Stimulated activated CD4-positive, alpha-beta T cell treated with anti-CD3 and anti-CD28 coated beads, Interleukin-4, amount 100 ng/mL, for 48 hours (primary cell): ENCODE measurements around the gene CHSY1.
"Not testable (repeated sequence)": the region's sequence is repeated elsewhere in the genome, so short reads cannot be mapped to it uniquely, and the experiment has no call there.

Experiments used
- DNase-seq, 2 donors: peaks; one replicate each; pipeline ENCODE4 v3.0.0-alpha.2; 2020; ENCODE audit warnings: low read depth in 2 of 2

The CHSY1 gene

GRCh38 chr15:101244889-101245668, 6.8 kb downstream of the CHSY1 start:
- DNase-seq, result no peak

- no peak for DNase-seq
Measured at GRCh38 chr15:101244036-101244781, 7.6 kb downstream of the CHSY1 start.

GRCh38 chr15:101243420-101243819, 8.4 kb downstream of the CHSY1 start:
- no peak for DNase-seq

GRCh38 chr15:101242999-101243336, 8.9 kb downstream of the CHSY1 start:
- DNase-seq, result no peak

DNA sequence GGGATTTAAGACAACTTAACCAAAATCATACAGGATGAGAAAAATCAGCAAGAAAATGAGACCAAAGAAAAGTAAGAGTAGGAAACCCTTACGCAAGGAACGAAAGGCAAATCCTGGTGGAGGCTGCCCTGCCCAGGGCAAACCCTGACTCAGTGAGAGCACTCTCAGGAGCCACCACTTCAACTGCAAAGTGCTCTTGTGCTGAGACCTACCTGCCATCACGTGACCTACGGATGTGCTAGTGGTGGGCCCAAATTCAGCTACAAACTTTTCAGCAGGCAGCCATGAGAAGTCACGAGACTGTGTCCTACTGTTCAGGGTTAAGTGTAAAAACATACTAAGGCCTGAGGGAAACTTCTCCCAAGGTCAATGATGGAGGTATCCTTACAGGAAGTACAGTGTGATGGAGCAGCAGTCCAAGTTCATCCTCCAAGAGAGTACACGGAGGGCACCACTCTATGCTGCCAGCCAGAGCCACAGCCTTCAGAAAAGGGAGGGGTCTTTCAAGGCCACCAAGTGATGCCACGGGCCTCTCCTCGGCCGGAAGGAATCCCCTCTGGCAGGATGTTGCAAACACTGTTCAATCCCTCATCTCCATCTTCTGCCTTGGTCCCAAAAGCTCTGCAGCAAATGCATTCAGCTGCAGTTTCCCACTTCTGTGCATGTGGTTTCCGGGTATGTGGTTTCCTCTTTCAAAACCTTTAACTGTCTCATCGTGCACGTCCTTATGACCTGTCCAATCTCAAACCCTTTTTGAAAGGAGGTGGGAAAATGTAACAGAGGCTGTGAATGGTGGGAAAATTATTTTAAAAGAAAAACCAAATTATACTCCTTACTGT, 9.5 kb downstream of the CHSY1 start:
- DNase-seq, result no peak

DNA sequence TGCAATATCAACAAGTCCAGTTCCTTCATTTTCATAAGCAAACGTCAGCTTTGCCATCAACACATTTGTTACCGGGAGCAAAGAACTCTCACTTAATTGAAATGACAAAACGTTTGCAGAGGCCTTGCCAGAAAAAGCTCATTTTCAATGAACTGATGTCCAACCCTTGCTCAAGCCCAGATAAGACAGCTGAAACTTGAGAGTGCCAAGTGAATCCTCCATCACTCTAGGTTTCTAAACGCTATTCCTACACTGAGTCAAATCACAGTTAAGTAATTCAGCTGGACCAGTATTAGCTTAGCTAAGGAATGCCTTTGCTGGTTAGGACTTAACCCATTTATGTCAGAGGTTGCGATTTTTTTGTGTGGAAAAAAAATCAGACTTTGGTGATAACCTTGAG, 11.5 kb downstream of the CHSY1 start:
- no peak for DNase-seq

GRCh38 chr15:101239724-101240136, 12.1 kb downstream of the CHSY1 start:
- no peak for DNase-seq

GRCh38 chr15:101237251-101237650, 14.6 kb downstream of the CHSY1 start:
- no peak for DNase-seq

- DNase-seq, result no peak
Measured at GRCh38 chr15:101233651-101234280, 18.1 kb downstream of the CHSY1 start.

DNA sequence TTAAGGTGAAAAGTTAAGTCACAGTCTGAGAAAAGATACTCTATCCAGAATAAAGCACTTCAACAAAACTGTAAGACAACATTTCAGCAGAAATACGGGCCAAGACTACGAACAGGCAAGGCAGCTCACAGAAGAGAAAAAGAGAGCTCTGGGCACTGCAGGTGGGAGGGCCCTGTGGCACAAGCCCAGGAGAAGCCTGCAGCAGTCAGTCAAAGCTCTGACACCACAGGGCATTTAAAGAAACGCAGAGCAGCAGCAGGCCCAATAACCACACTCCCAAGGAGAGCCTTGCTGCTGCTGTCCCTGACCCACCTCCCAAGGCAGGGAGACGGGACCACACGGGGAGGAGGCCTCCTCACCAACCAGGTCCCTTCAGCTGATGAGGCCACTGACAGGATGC, 19.2 kb downstream of the CHSY1 start:
- DNase-seq, result no peak

DNA sequence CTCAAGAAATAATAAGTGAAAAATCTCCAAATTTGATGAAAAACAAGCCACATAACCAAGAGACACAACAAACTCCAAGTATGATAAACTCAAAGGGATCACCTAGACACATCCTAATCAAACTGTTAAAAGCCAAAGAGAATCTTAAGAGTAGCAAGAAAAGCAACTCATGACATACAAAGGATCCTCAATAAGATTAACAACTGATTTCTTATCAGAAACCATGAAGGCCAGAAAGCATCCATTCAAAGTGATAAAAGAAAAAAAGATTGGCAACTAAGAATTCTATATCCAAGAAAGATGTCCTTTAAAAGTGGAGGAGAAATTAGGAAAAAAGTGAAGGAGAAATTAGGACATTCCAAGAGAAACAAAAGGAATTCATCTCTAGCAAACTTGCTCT, 23.5 kb downstream of the CHSY1 start:
- no peak for DNase-seq

- DNase-seq, result no peak
Measured at GRCh38 chr15:101225658-101226057, 26.2 kb downstream of the CHSY1 start.

DNA sequence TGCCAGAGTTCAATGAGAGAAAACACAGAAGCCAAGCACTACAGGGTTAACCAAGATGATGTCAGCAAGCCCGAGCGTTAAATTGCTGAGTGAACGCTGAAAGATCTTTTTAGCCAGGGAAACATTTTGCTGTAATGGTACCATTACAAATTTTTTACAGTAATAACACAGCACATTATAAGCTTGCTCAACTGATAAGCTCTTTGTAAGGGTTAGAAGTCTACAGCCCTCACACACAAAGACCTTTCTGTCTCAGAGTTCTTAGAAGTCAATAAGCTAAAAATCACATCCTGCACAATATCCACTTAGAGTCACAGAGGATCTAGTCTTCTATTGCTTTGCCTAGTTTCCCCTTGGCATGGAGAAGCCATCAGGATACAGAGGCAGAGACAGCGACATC, 29.9 kb downstream of the CHSY1 start:
- no peak for DNase-seq

GRCh38 chr15:101220060-101220459, 31.8 kb downstream of the CHSY1 start:
- no peak for DNase-seq

DNA sequence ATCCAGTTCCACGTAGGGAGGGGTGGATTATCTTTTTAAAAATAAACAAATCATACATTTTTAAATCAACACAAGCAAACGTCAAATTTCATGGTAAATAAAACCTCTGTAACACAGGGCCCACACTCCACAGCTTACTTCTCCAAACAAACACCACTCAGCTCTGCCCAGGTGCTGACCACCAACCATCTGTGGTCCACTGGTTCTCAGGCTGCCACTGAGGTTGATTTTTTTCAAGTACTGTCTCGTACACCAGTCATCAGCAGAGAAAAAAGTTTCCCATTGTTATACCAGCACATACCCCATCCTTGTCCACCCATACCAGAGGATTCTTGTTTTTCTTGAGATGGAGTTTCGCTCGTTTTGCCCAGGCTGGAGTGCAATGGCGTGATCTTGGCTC, 32.4 kb downstream of the CHSY1 start:
- no peak for DNase-seq

DNA sequence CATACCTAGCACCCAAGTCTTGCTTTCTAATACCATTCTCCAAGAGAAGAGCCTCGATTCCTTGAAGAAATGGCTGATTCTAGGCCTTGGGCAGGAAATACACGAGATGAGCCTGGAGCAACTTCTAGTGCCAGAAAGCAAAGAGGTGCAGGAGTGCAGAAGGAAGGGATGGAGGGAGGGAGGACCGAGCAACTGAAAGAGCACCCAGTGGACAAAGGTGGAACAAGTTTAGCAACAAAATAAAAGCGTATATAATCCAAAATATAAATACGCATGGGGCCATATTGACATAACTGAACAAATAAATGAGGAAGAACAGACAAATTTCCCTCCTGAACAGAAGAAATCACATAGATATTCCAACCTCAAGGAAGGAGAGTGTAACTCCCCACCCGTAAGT, 34.4 kb downstream of the CHSY1 start:
- DNase-seq, result no peak

DNA sequence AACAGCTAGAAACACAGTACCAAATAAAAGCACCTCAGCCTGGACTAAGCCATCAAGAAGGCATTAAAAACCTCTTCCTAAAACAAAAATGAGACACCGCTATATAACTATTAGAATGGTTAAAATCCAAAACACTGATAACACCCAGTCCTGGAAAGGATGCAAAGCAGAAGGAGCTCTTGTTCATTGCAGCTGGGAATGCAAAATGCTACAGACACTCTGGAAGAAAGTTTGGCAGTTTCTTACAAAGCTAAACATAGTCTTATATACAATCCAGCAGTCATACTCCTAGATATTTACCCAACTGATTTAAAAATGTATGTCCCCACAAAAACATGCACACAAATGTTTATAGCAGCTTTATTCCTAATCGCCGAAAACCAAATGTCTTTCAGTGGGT, 35.7 kb downstream of the CHSY1 start:
- no peak for DNase-seq

GRCh38 chr15:101215681-101216080, 36.2 kb downstream of the CHSY1 start:
- no peak for DNase-seq

GRCh38 chr15:101214435-101215097, 37.3 kb downstream of the CHSY1 start:
- DNase-seq, result not testable (repeated sequence)

DNA sequence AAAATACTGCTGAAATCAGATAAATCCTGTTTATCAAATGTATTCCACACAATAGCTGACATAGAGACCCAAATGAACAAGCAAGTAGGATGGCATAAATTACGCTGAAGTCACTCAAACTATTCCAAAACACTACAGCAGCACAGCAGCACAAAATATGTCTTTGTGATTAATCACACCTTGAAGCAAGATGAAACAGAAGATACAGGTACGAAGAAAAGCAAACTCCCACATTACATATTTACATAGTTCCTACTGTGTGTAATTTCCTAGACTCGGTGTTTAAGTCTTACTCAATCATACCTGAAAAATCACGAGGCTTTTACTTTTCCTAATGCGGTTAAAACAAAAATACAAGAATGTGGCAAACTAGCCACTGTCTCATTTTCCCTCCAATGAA, 38.3 kb downstream of the CHSY1 start:
- DNase-seq, result no peak

- no peak for DNase-seq
Measured at GRCh38 chr15:101213147-101213546, 38.7 kb downstream of the CHSY1 start.

DNA sequence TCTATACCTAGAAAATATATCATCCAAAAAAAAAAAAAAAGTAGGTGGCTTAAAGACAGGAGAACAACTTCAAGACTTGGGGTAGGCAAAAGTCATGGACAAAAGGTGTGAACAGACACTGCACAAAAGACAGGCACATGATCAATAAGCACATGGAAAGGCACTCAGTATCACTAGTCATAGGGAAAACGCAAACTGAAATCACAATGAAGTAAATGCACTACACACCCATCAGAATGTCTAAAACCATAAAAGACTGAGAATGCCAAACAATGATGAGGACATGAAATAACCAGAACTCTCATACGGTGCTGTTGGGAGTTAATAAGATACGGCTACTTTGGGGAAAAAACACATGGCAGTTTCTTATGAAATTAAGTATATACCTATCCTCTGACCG, 40.0 kb downstream of the CHSY1 start:
- no peak for DNase-seq
